ENCODE results near the gene PLAAT3.
A peak's percentile ranks its signal among the peaks of the same experiment; 100 is the strongest.

Gene PLAAT3

GRCh38 chr11:63652671-63653070 is 38.4 kb upstream of the PLAAT3 start:
- Histone ChIP-seq H3K27ac (ENCODE audit: low read length) (no peak overlapping the region), H4K20me1 (ENCODE audit: insufficient read depth, low read length) (peaks cover 16% of the 10 kb centered on the region; the same call in 1 of the 2 replicates)

GRCh38 chr11:63643205-63643604 is 29.0 kb upstream of the PLAAT3 start:
- no peak overlapping the region for H3K4me3 ChIP-seq (ENCODE audit: low read depth in 1 of 2, low read length in 2 of 2)
- H4K20me1 ChIP-seq (ENCODE audit: insufficient read depth, low read length), result peaks cover 2% of the 10 kb centered on the region; the same call in 1 of the 2 replicates
- DNase-seq (no peak), ATAC-seq (ENCODE audit: insufficient read depth, low read depth) (no peak)
- H3K9ac ChIP-seq (ENCODE audit: low read depth, low read length), result no peak overlapping the region
- no peak overlapping the region for H3K4me2 ChIP-seq (ENCODE audit: insufficient read depth, low read length)
- H3K9me3 ChIP-seq (ENCODE audit: insufficient read depth, low read length, severe bottlenecking), result no peaks in the 10 kb centered on the region
- no peaks in the 10 kb centered on the region for H3K27me3 ChIP-seq (ENCODE audit: insufficient read depth, low read length, poor library complexity)
- H3K4me1 ChIP-seq (ENCODE audit: insufficient read depth, low read length), result no peaks in the 10 kb centered on the region
- no peaks in the 10 kb centered on the region; the same call in 1 of the 2 replicates for H3K79me2 ChIP-seq (ENCODE audit: insufficient read depth, low read length)
- H3K36me3 ChIP-seq (ENCODE audit: insufficient read depth, low read length), result peaks cover 87% of the 10 kb centered on the region
- TF ChIP-seq CTCF (IDR thresholded peaks at IDR 0.05; ENCODE audit: borderline replicate concordance, extremely low read depth, low read length, poor library complexity, severe bottlenecking) (no peak), EZH2 (IDR thresholded peaks at IDR 0.05; ENCODE audit: borderline replicate concordance, low read depth, low read length, severe bottlenecking) (no peak)
- H3K27ac ChIP-seq (ENCODE audit: low read length), result no peak overlapping the region
- no peak overlapping the region for H2AFZ ChIP-seq (ENCODE audit: low read depth, low read length)

More at GRCh38 chr11:63652671-63653070, 38.4 kb upstream of the PLAAT3 start:
- Histone ChIP-seq H3K4me1 (ENCODE audit: insufficient read depth, low read length) (no peaks in the 10 kb centered on the region), H3K9ac (ENCODE audit: low read depth, low read length) (no peak overlapping the region), H3K79me2 (ENCODE audit: insufficient read depth, low read length) (peaks cover 40% of the 10 kb centered on the region), H3K27me3 (ENCODE audit: insufficient read depth, low read length, poor library complexity) (no peaks in the 10 kb centered on the region), H3K4me2 (ENCODE audit: insufficient read depth, low read length) (no peak overlapping the region), H3K4me3 (ENCODE audit: low read depth in 1 of 2, low read length in 2 of 2) (no peak overlapping the region), H3K36me3 (ENCODE audit: insufficient read depth, low read length) (peaks cover 89% of the 10 kb centered on the region), H3K9me3 (ENCODE audit: insufficient read depth, low read length, severe bottlenecking) (no peaks in the 10 kb centered on the region), H2AFZ (ENCODE audit: low read depth, low read length) (no peak overlapping the region)
- no peak for TF ChIP-seq CTCF (IDR thresholded peaks at IDR 0.05; ENCODE audit: borderline replicate concordance, extremely low read depth, low read length, poor library complexity, severe bottlenecking)
- no peak for TF ChIP-seq EZH2 (IDR thresholded peaks at IDR 0.05; ENCODE audit: borderline replicate concordance, low read depth, low read length, severe bottlenecking)
- ATAC-seq (ENCODE audit: insufficient read depth, low read depth) (peak; percentile 39; the same call in 1 of the 3 replicates), DNase-seq (no peak)

- peaks cover 2% of the 10 kb centered on the region; the same call in 1 of the 2 replicates for H4K20me1 ChIP-seq (ENCODE audit: insufficient read depth, low read length)
- H3K9me3 ChIP-seq (ENCODE audit: insufficient read depth, low read length, severe bottlenecking), result no peaks in the 10 kb centered on the region
- no peak overlapping the region for H3K4me3 ChIP-seq (ENCODE audit: low read depth in 1 of 2, low read length in 2 of 2)
- TF ChIP-seq EZH2 (IDR thresholded peaks at IDR 0.05; ENCODE audit: borderline replicate concordance, low read depth, low read length, severe bottlenecking) (no peak), CTCF (IDR thresholded peaks at IDR 0.05; ENCODE audit: borderline replicate concordance, extremely low read depth, low read length, poor library complexity, severe bottlenecking) (no peak)
- H3K36me3 ChIP-seq (ENCODE audit: insufficient read depth, low read length), result peaks cover 87% of the 10 kb centered on the region
- H3K79me2 ChIP-seq (ENCODE audit: insufficient read depth, low read length), result no peaks in the 10 kb centered on the region; the same call in 1 of the 2 replicates
- DNase-seq (no peak), ATAC-seq (ENCODE audit: insufficient read depth, low read depth) (no peak)
- H3K4me2 ChIP-seq (ENCODE audit: insufficient read depth, low read length), result no peak overlapping the region
- H3K27me3 ChIP-seq (ENCODE audit: insufficient read depth, low read length, poor library complexity), result no peaks in the 10 kb centered on the region
- H3K4me1 ChIP-seq (ENCODE audit: insufficient read depth, low read length), result no peaks in the 10 kb centered on the region
- no peak overlapping the region for H3K9ac ChIP-seq (ENCODE audit: low read depth, low read length)
- H2AFZ ChIP-seq (ENCODE audit: low read depth, low read length), result no peak overlapping the region
- no peak overlapping the region for H3K27ac ChIP-seq (ENCODE audit: low read length)
These were observed 27.5 kb upstream of the PLAAT3 start for GRCh38 chr11:63641727-63642126.
